EL (cell line): Measurements from ENCODE around the gene TECPR2.
"Not testable (repeated sequence)": the region's sequence is repeated elsewhere in the genome, so short reads cannot be mapped to it uniquely, and the experiment has no call there.

Experiments used
- DNase-seq: peaks from one replicate; pipeline ENCODE4 v3.0.0-alpha.2; 2016

Gene TECPR2

GRCh38 chr14:102333390-102333789 lies 29.4 kb upstream of the TECPR2 start:
- no peak for DNase-seq

- no peak for DNase-seq
These were observed 28.7 kb upstream of the TECPR2 start for GRCh38 chr14:102333795-102334705.

- DNase-seq = no peak
These were observed 27.6 kb upstream of the TECPR2 start for GRCh38 chr14:102335163-102335562.

GRCh38 chr14:102338724-102339123 lies 24.0 kb upstream of the TECPR2 start:
- no peak for DNase-seq

- DNase-seq = no peak
These were observed 21.2 kb upstream of the TECPR2 start for GRCh38 chr14:102341566-102341965.

- DNase-seq = no peak
These were observed 20.5 kb upstream of the TECPR2 start for GRCh38 chr14:102342238-102342637.

- DNase-seq = no peak
These were observed 18.7 kb upstream of the TECPR2 start for GRCh38 chr14:102344084-102344483.

- no peak for DNase-seq
These were observed 18.3 kb upstream of the TECPR2 start for GRCh38 chr14:102344485-102344884.

- DNase-seq = no peak
These were observed 17.5 kb upstream of the TECPR2 start for GRCh38 chr14:102345232-102345631.

GRCh38 chr14:102346645-102347044 lies 16.1 kb upstream of the TECPR2 start:
- no peak for DNase-seq

GRCh38 chr14:102348376-102348775 lies 14.4 kb upstream of the TECPR2 start:
- DNase-seq = no peak

GRCh38 chr14:102351023-102351422 lies 11.7 kb upstream of the TECPR2 start:
- no peak for DNase-seq

GRCh38 chr14:102351593-102351992 lies 11.1 kb upstream of the TECPR2 start:
- DNase-seq = not testable (repeated sequence)

GRCh38 chr14:102352213-102352612 lies 10.5 kb upstream of the TECPR2 start:
- no peak for DNase-seq

GRCh38 chr14:102353126-102353619 lies 9.6 kb upstream of the TECPR2 start:
- DNase-seq = no peak

GRCh38 chr14:102356280-102356679 lies 6.5 kb upstream of the TECPR2 start:
- DNase-seq = no peak

GRCh38 chr14:102359341-102359740 lies 3.4 kb upstream of the TECPR2 start:
- DNase-seq = no peak

- no peak for DNase-seq
These were observed 2.4 kb upstream of the TECPR2 start for GRCh38 chr14:102360388-102360787.

GRCh38 chr14:102362084-102362483 lies 657 bp upstream of the TECPR2 start:
- peak; percentile 62 for DNase-seq

GRCh38 chr14:102363182-102363943 lies 622 bp downstream of the TECPR2 start:
- peak; percentile 72 for DNase-seq

- DNase-seq = peak; percentile 16
These were observed 7.6 kb downstream of the TECPR2 start for GRCh38 chr14:102370305-102370809.

- DNase-seq = peak; percentile 55
These were observed 8.6 kb downstream of the TECPR2 start for GRCh38 chr14:102371361-102371760.

- DNase-seq = no peak
These were observed 10.4 kb downstream of the TECPR2 start for GRCh38 chr14:102373110-102373509.

- no peak for DNase-seq
These were observed 11.5 kb downstream of the TECPR2 start for GRCh38 chr14:102374264-102374663.
